Endothelial cell of umbilical vein (primary cell): ENCODE data around the gene C12orf57. TPM values are rescaled to one million over a fixed set of nuclear protein-coding genes. Genes with fewer than 3 reads are reported as not detected.

ENCODE experiments used
- BruUV-seq: library from RNA; stranded (reverse); fragments of 400-500 nt; replicated peaks from 2 replicates; lab custom pipeline; 2021; lab: Mats Ljungman, UMichigan
- CTCF ChIA-PET: fragments of 300-600, 350-600 bp; sonication (Branson Sonifier 250); formaldehyde crosslinking; loops from one replicate; lab custom pipeline; 2021; ENCODE audit warnings: antibody characterized with exemption, inconsistent platforms; lab: Charles Lee
- POLR2A ChIA-PET: fragments of 300-600, 350-600 bp; sonication (Branson Sonifier 250); formaldehyde crosslinking; loops from one replicate; lab custom pipeline; 2021; ENCODE audit warnings: antibody characterized with exemption, inconsistent platforms; lab: Charles Lee
- DNase-seq: peaks from one replicate; pipeline ENCODE4 v3.0.0-alpha.2; 2011; ENCODE audit warnings: low read depth, low spot score
- FAIRE-seq: peaks from 2 replicates; lab custom pipeline; 2011; peaks lifted over from hg19 to GRCh38; lab: Jason Lieb, UNC
- H2AFZ ChIP-seq: 2 replicates; pipeline ENCODE4 v1.6.0; 2012; ENCODE audit warnings: low read depth, low read length, control low read depth, inconsistent platforms
- H3K27ac ChIP-seq: 2 replicates; pipeline ENCODE4 v1.5.1; 2011; ENCODE audit warnings: low read depth, mild to moderate bottlenecking, control low read depth, low read length, moderate library complexity; ENCODE audit not compliant: insufficient read depth
- H3K27me3 ChIP-seq, 2 experiments: 2 replicates each; pipeline versions ENCODE4 v1.6.0 to v1.6.1; 2011; ENCODE audit warnings: low read length in 2 of 2, mixed read lengths in 1 of 2; ENCODE audit not compliant: control insufficient read depth in 2 of 2, insufficient read depth in 2 of 2
- H3K36me3 ChIP-seq, 2 experiments: 2 replicates in 1 of 2; 3 replicates in 1 of 2; pipeline ENCODE4 v1.5.1; 2011; ENCODE audit warnings: low read length in 2 of 2, mild to moderate bottlenecking in 1 of 2, moderate library complexity in 1 of 2; ENCODE audit not compliant: control insufficient read depth in 2 of 2, insufficient read depth in 2 of 2; ENCODE audit errors: extremely low read depth in 1 of 2
- H3K4me1 ChIP-seq: 3 replicates; pipeline ENCODE4 v1.5.1; 2011; ENCODE audit warnings: mild to moderate bottlenecking, low read length; ENCODE audit not compliant: control insufficient read depth, insufficient read depth; ENCODE audit errors: extremely low read depth
- H3K4me2 ChIP-seq: 2 replicates; pipeline ENCODE4 v1.6.1; 2011; ENCODE audit warnings: low read length, control low read depth, mixed read lengths; ENCODE audit not compliant: insufficient read depth
- H3K4me3 ChIP-seq, 3 experiments: fragments of 200-600 bp in 1 of 3; sonication (generic), shearing (Covaris generic) in 1 of 3; replicated peaks in 1 of 3; 2 replicates each; pipeline ENCODE4 v1.5.1; 2011 to 2016; ENCODE audit warnings: control low read depth in 3 of 3, low read length in 3 of 3, mild to moderate bottlenecking in 2 of 3, inconsistent platforms in 1 of 3, low read depth in 1 of 3, moderate library complexity in 1 of 3; ENCODE audit not compliant: insufficient read depth in 1 of 3
- H3K79me2 ChIP-seq: 2 replicates; pipeline ENCODE4 v1.6.0; 2012; ENCODE audit warnings: low read length, inconsistent platforms; ENCODE audit not compliant: control insufficient read depth, insufficient read depth
- H3K9ac ChIP-seq: replicated peaks from 2 replicates; pipeline ENCODE3; 2011; ENCODE audit warnings: low read length, control low read depth; ENCODE audit not compliant: insufficient read depth; ENCODE audit errors: extremely low read depth
- H3K9me1 ChIP-seq: replicated peaks from 3 replicates; pipeline ENCODE4 v1.6.0; 2011; ENCODE audit warnings: mild to moderate bottlenecking, low read length; ENCODE audit not compliant: control insufficient read depth, insufficient read depth; ENCODE audit errors: extremely low read depth
- H3K9me3 ChIP-seq: replicated peaks from 2 replicates; pipeline ENCODE4 v1.5.1; 2012; ENCODE audit warnings: low read length, inconsistent platforms; ENCODE audit not compliant: control insufficient read depth, insufficient read depth
- H4K20me1 ChIP-seq: replicated peaks from 2 replicates; pipeline ENCODE3; 2011; ENCODE audit warnings: mild to moderate bottlenecking, low read length; ENCODE audit not compliant: control insufficient read depth, insufficient read depth; ENCODE audit errors: extremely low read depth
- EZH2 ChIP-seq: IDR thresholded peaks from 2 replicates; pipeline ENCODE4 v1.6.1; 2012; ENCODE audit warnings: borderline replicate concordance, low read depth, mild to moderate bottlenecking, moderate library complexity, low read length, inconsistent platforms; ENCODE audit not compliant: severe bottlenecking
- FOS ChIP-seq: IDR thresholded peaks from 2 replicates; pipeline ENCODE4 v1.6.1; 2011; ENCODE audit warnings: mild to moderate bottlenecking, low read length, moderate library complexity, borderline replicate concordance; ENCODE audit not compliant: insufficient read depth
- GATA2 ChIP-seq: IDR thresholded peaks from 2 replicates; pipeline ENCODE4 v1.7.0; 2011; ENCODE audit warnings: low read depth, mild to moderate bottlenecking, moderate library complexity, mixed read lengths, low read length; ENCODE audit not compliant: insufficient read length, insufficient read depth
- JUN ChIP-seq: IDR thresholded peaks from 2 replicates; pipeline ENCODE4 v1.6.1; 2011; ENCODE audit warnings: borderline replicate concordance, low read depth; ENCODE audit not compliant: insufficient read length, insufficient read depth
- MAX ChIP-seq: IDR thresholded peaks from 2 replicates; pipeline ENCODE4 v1.6.1; 2011; ENCODE audit not compliant: insufficient read depth, insufficient read length
- MYC ChIP-seq: IDR thresholded peaks from one replicate; pipeline ENCODE4 v1.6.1; 2011; ENCODE audit warnings: mild to moderate bottlenecking, low read depth, low read length
- POLR2A ChIP-seq: IDR thresholded peaks from 2 replicates; pipeline ENCODE4 v1.6.1; 2012; ENCODE audit warnings: low read depth, mild to moderate bottlenecking, control low read depth, low read length
- POLR2AphosphoS5 ChIP-seq: IDR thresholded peaks from 2 replicates; pipeline ENCODE4 v1.6.1; 2012; ENCODE audit warnings: low read depth, mild to moderate bottlenecking, control low read depth, low read length, moderate library complexity; ENCODE audit not compliant: insufficient read depth
- dilution Hi-C: fragments of 300-500 bp; cut with MboI; formaldehyde crosslinking; loops from one replicate; pipeline ENCODE4 v1.15.0; 2019; ENCODE audit warnings: low sequenced_read_pairs; ENCODE audit not compliant: extremely low pct_ligation_motif_present
- intact Hi-C: fragments of 100-400 bp; cut with micrococcal nuclease; formaldehyde crosslinking; loops from one replicate; pipeline ENCODE4 v1.10.0; 2022
- polyA plus RNA-seq, 4 experiments: library from polyadenylated mRNA; depleted of rRNA in 3 of 4; stranded (reverse) in 3 of 4; unstranded in 1 of 4; fragments of >200 nt; gene quantifications; 2 replicates each; pipeline versions ENCODE4 v1.2.1 to v1.2.3, GENCODE V29; 2011 to 2012; ENCODE audit warnings: missing spikeins in 1 of 4
- total RNA-seq: library from RNA; stranded (reverse); gene quantifications from 2 replicates; pipeline ENCODE4 v1.2.3, GENCODE V29; 2021
- TF ChIP-seq, protein P1 (sequence below), 2 donors: IDR thresholded peaks; 1 replicate in 1 of 2; 2 replicates in 1 of 2; pipeline ENCODE4 v1.5.1; 2011; ENCODE audit warnings: low read length in 2 of 2, mild to moderate bottlenecking in 2 of 2, moderate library complexity in 2 of 2, control low read depth in 1 of 2, inconsistent platforms in 1 of 2, low read depth in 1 of 2; ENCODE audit not compliant: insufficient read depth in 1 of 2; ENCODE audit errors: extremely low read depth in 1 of 2

C12orf57 gene
- total and polyA plus RNA-seq, 2 donors (not counting 3 experiments of a cell fraction or from before 2014, with no cell fraction given), result 167 to 729 TPM

DNA sequence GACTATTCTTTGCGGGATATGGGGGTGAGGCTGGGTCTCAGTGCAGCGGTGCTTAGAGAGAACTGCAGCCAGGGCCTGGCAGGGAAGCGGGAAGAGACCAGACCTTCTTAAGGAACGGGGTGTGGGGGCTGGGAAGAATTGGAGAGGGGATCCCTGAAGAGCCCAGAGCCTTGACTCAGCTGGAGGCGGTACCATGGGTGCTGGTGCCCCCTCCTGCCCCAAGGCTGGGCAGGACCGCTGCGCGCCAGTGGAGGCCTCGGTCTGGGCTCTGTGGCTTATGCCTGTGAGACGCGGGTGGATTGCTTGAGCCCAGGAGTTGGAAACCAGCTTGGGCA, 1.5 kb upstream of the C12orf57 start:
- Histone ChIP-seq H2AFZ (no peak overlapping the region), H3K9me1 (no peaks in the 10 kb centered on the region), H3K4me3 (no peak overlapping the region), H3K4me1 (peaks cover 18% of the 10 kb centered on the region), H3K9ac (no peak overlapping the region), H3K79me2 (no peaks in the 10 kb centered on the region), H4K20me1 (no peaks in the 10 kb centered on the region), H3K27ac (no peak overlapping the region), H3K27me3 (no peaks in the 10 kb centered on the region), H3K4me2 (no peak overlapping the region), H3K36me3 (peaks cover 0 to 16% of the 10 kb centered on the region in 2 experiments), H3K9me3 (no peaks in the 10 kb centered on the region)
- CTCF ChIA-PET, result interaction anchor here (1.0 to 3.4 kb wide), 3 partner anchors 17 to 73 kb away, joined by 5 to 38 read pairs (median 18); partner anchors contain the start of gene SPSB2
- no TSS peak for BruUV-seq
- no peak for TF ChIP-seq MYC
- no peak for TF ChIP-seq POLR2A
- TF ChIP-seq GATA2, result no peak
- TF ChIP-seq, protein P1, sequence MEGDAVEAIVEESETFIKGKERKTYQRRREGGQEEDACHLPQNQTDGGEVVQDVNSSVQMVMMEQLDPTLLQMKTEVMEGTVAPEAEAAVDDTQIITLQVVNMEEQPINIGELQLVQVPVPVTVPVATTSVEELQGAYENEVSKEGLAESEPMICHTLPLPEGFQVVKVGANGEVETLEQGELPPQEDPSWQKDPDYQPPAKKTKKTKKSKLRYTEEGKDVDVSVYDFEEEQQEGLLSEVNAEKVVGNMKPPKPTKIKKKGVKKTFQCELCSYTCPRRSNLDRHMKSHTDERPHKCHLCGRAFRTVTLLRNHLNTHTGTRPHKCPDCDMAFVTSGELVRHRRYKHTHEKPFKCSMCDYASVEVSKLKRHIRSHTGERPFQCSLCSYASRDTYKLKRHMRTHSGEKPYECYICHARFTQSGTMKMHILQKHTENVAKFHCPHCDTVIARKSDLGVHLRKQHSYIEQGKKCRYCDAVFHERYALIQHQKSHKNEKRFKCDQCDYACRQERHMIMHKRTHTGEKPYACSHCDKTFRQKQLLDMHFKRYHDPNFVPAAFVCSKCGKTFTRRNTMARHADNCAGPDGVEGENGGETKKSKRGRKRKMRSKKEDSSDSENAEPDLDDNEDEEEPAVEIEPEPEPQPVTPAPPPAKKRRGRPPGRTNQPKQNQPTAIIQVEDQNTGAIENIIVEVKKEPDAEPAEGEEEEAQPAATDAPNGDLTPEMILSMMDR (IDR thresholded peaks at IDR 0.05; ENCODE audit: extremely low read depth in 1 of 2, insufficient read depth in 1 of 2, low read depth in 1 of 2, low read length in 2 of 2), result no peak
- no peak for TF ChIP-seq MAX
- TF ChIP-seq EZH2, result no peak
- no peak for TF ChIP-seq FOS
- TF ChIP-seq POLR2AphosphoS5, result no peak
- TF ChIP-seq JUN, result no peak
- POLR2A ChIA-PET, result no interaction called here
- intact Hi-C loops, result no loop called here
- FAIRE-seq (no peak), DNase-seq (no peak)
- dilution Hi-C loops, result no loop called here
